ENCODE measurements around the gene CRCP. TPM values are rescaled to one million over a fixed set of nuclear protein-coding genes. Genes with fewer than 3 reads are reported as not detected.

Gene CRCP
- total and polyA plus RNA-seq, 7 donors = 11.3 to 23.8 (median 13.5) TPM

- intact Hi-C loops (cut with DNase I) = no loop called here
- Histone ChIP-seq H3K36me3 (ENCODE audit: insufficient read depth in 1 of 2, low read depth in 1 of 2) (no peaks in the 10 kb centered on the region), H3K27me3 (ENCODE audit: insufficient read depth in 3 of 3, low read length in 2 of 3) (no peaks in the 10 kb centered on the region), H3K27ac (no peak overlapping the region), H3K9me3 (no peaks in the 10 kb centered on the region), H3K4me1 (no peaks in the 10 kb centered on the region), H3K4me3 (no peak overlapping the region)
- DNase-seq (no peak), ATAC-seq (no peak)
- WGBS, 3 donors = 95 to 100% (median 96%) methylated on average over 2 of the region's 2 CpGs
- no peak for TF ChIP-seq CTCF (IDR thresholded peaks at IDR 0.05)
Measured at GRCh38 chr7:66178258-66178657, 63.6 kb downstream of the CRCP start.

GRCh38 chr7:66181329-66181728 is 66.7 kb downstream of the CRCP start:
- H3K27me3 ChIP-seq (ENCODE audit: insufficient read depth in 3 of 3, low read length in 2 of 3) = no peaks in the 10 kb centered on the region
- DNase-seq = no peak
- no peaks in the 10 kb centered on the region for H3K36me3 ChIP-seq (ENCODE audit: insufficient read depth in 1 of 2, low read depth in 1 of 2)
- intact Hi-C loops (cut with DNase I) = no loop called here
- ATAC-seq = no peak
- no peak overlapping the region for H3K4me3 ChIP-seq
- no peak for TF ChIP-seq CTCF (IDR thresholded peaks at IDR 0.05)
- no peak overlapping the region for H3K27ac ChIP-seq
- H3K4me1 ChIP-seq = no peaks in the 10 kb centered on the region
- H3K9me3 ChIP-seq = no peaks in the 10 kb centered on the region

- ATAC-seq = no peak
- Histone ChIP-seq H3K9me3 (no peaks in the 10 kb centered on the region), H3K27me3 (ENCODE audit: insufficient read depth in 3 of 3, low read length in 2 of 3) (no peaks in the 10 kb centered on the region), H3K4me1 (no peaks in the 10 kb centered on the region), H3K36me3 (ENCODE audit: insufficient read depth in 1 of 2, low read depth in 1 of 2) (no peaks in the 10 kb centered on the region), H3K4me3 (no peak overlapping the region), H3K27ac (no peak overlapping the region)
- intact Hi-C loops (cut with DNase I) = no loop called here
- no peak for TF ChIP-seq CTCF (IDR thresholded peaks at IDR 0.05)
- 94 to 95% (median 95%) methylated on average over 2 of the region's 2 CpGs for WGBS, 3 donors
- DNase-seq = no peak
Measured at GRCh38 chr7:66181845-66182244, 67.2 kb downstream of the CRCP start.

- WGBS, 3 donors = 91 to 95% (median 92%) methylated on average over 6 of the region's 6 CpGs
- no peak overlapping the region for H3K27ac ChIP-seq
- no peak overlapping the region for H3K4me3 ChIP-seq
- H3K9me3 ChIP-seq = no peaks in the 10 kb centered on the region
- H3K36me3 ChIP-seq (ENCODE audit: insufficient read depth in 1 of 2, low read depth in 1 of 2) = no peaks in the 10 kb centered on the region
- no peak for TF ChIP-seq CTCF (IDR thresholded peaks at IDR 0.05)
- H3K4me1 ChIP-seq = no peaks in the 10 kb centered on the region
- intact Hi-C loops (cut with DNase I) = no loop called here
- DNase-seq (no peak), ATAC-seq (no peak)
- no peaks in the 10 kb centered on the region for H3K27me3 ChIP-seq (ENCODE audit: insufficient read depth in 3 of 3, low read length in 2 of 3)
Measured at GRCh38 chr7:66182920-66183319, 68.3 kb downstream of the CRCP start.

GRCh38 chr7:66183700-66184099 is 69.1 kb downstream of the CRCP start:
- no peak for ATAC-seq
- TF ChIP-seq CTCF (IDR thresholded peaks at IDR 0.05) = no peak
- intact Hi-C loops (cut with DNase I) = no loop called here
- no peaks in the 10 kb centered on the region for H3K4me1 ChIP-seq
- no peaks in the 10 kb centered on the region for H3K9me3 ChIP-seq
- no peak overlapping the region for H3K4me3 ChIP-seq
- H3K36me3 ChIP-seq (ENCODE audit: insufficient read depth in 1 of 2, low read depth in 1 of 2) = no peaks in the 10 kb centered on the region
- 84 to 90% (median 86%) methylated on average over 2 of the region's 2 CpGs for WGBS, 3 donors
- no peak overlapping the region for H3K27ac ChIP-seq
- H3K27me3 ChIP-seq (ENCODE audit: insufficient read depth in 3 of 3, low read length in 2 of 3) = no peaks in the 10 kb centered on the region
- no peak for DNase-seq
